Keratinocyte (primary cell): ENCODE results near the gene ANKS1A.

Source experiments
- EZH2 ChIP-seq: IDR thresholded peaks from one replicate; pipeline ENCODE4 v1.6.1; 2012; ENCODE audit warnings: inconsistent platforms, mild to moderate bottlenecking, low read length, moderate library complexity
- TF ChIP-seq, protein P1 (sequence below), 3 experiments: IDR thresholded peaks in 1 of 3; conservative IDR thresholded peaks in 1 of 3; optimal IDR thresholded peaks in 1 of 3; 2 replicates in 2 of 3; 3 replicates in 1 of 3; pipeline versions ENCODE3 to v1.5.1; 2011; ENCODE audit warnings: low read length in 3 of 3, mild to moderate bottlenecking in 3 of 3, moderate library complexity in 2 of 3, control low read depth in 1 of 3, inconsistent platforms in 1 of 3; ENCODE audit not compliant: insufficient read depth in 2 of 3; ENCODE audit errors: extremely low read depth in 1 of 3

DNA sequence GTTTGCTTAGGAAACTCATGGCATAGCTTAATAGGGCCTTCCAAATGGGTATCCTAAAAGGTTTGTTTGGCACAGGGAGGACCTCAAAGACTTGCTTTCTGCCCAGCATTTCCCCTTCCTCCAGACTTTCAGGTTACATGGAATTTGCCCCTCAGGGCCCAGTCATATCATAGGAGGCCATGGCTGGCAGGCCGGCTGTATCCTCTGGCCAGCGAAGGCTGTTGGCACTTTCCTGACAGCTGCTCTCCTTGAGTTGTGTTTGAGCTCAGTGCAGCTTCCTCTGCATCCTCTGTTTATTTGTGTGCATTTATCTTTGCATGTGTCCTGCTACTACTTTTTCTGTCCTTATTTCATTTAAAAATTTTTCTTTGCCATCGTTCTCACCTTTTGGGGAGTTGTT, 90.9 kb downstream of the ANKS1A start:
- TF ChIP-seq, protein P1, sequence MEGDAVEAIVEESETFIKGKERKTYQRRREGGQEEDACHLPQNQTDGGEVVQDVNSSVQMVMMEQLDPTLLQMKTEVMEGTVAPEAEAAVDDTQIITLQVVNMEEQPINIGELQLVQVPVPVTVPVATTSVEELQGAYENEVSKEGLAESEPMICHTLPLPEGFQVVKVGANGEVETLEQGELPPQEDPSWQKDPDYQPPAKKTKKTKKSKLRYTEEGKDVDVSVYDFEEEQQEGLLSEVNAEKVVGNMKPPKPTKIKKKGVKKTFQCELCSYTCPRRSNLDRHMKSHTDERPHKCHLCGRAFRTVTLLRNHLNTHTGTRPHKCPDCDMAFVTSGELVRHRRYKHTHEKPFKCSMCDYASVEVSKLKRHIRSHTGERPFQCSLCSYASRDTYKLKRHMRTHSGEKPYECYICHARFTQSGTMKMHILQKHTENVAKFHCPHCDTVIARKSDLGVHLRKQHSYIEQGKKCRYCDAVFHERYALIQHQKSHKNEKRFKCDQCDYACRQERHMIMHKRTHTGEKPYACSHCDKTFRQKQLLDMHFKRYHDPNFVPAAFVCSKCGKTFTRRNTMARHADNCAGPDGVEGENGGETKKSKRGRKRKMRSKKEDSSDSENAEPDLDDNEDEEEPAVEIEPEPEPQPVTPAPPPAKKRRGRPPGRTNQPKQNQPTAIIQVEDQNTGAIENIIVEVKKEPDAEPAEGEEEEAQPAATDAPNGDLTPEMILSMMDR (optimal IDR thresholded peaks at IDR 0.05 in 1 of 3, IDR thresholded peaks at IDR 0.05 in 1 of 3, conservative IDR thresholded peaks at IDR 0.05 in 1 of 3; ENCODE audit: extremely low read depth in 1 of 3, insufficient read depth in 2 of 3, low read length in 3 of 3): no peak
- no peak for TF ChIP-seq EZH2
